ENCODE data around the gene STMP1. TPM values are rescaled to one million over a fixed set of nuclear protein-coding genes. Genes with fewer than 3 reads are reported as not detected.

STMP1 gene
- total and polyA plus RNA-seq, 2 of the 13 experiments (the other 11 are each of a cell fraction or from before 2014, with no cell fraction given) = 7.2 to 16.2 TPM

DNA sequence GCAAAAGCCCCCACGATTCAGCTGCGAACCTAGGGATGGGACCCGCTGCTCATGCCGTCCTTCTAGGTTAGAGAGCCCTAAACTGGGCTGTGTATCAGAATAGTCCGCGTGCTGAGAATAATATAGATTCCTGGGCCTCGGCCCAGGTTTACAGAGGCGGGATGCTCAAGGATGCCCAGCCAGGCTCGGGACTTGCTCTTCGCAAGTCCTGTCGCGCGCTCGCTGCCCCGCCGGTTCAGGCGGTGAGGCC lies 266 bp upstream of the STMP1 start:
- DNase-seq (ENCODE audit: low spot score) = no peak
- Histone ChIP-seq H3K27ac (ENCODE audit: extremely low read length, insufficient read depth, low read length) (peak overlapping the region; percentile 79), H4K20me1 (ENCODE audit: insufficient read depth, low read length) (no peaks in the 10 kb centered on the region), H3K9me3 (ENCODE audit: low read length) (no peaks in the 10 kb centered on the region), H3K4me2 (ENCODE audit: low read depth, low read length) (peak overlapping the region; percentile 92), H3K9ac (ENCODE audit: insufficient read depth, low read depth, low read length) (peak overlapping the region; percentile 85), H3K4me3 (replicated peaks in 1 of 3; ENCODE audit: insufficient read depth in 1 of 3, low read depth in 2 of 3, low read length in 3 of 3) (peak overlapping the region; percentile 81 to 96 (median 84); a peak in 5 of 6 replicates), H3K4me1 (ENCODE audit: insufficient read depth, low read length) (peaks cover 44% of the 10 kb centered on the region), H3K36me3 (replicated peaks in 1 of 2; ENCODE audit: control insufficient read depth in 1 of 2, insufficient read depth in 2 of 2, low read length in 2 of 2) (no peaks in the 10 kb centered on the region), H2AFZ (ENCODE audit: low read length) (peak overlapping the region; percentile 72), H3K79me2 (ENCODE audit: insufficient read depth, low read length) (peaks cover 32% of the 10 kb centered on the region), H3K27me3 (ENCODE audit: control insufficient read depth in 1 of 2, insufficient read depth in 2 of 2, low read length in 2 of 2) (no peaks in the 10 kb centered on the region; a peak in 1 of 5 replicates)
- ATAC-seq = no peak
- intact Hi-C loops (cut with micrococcal nuclease; ENCODE audit: unreplicated experiment) (loop anchor here (1.0 kb wide), 1 partner anchor 45 kb away; no protein-coding TSS in a partner anchor), in situ Hi-C loops (cut with HindIII; ENCODE audit: extremely low pct_ligation_motif_present, low pct_unique_long_range_greater_than_20kb) (no loop called here)
- no TSS peak for BruUV-seq (replicated peaks)
- CTCF ChIA-PET (ENCODE audit: low intra/inter-chr PET ratio, low total read pairs) = no interaction called here
- POLR2A ChIA-PET = interaction anchor here (0.7 to 1.1 kb wide), 2 partner anchors 9 to 338 kb away, joined by 3 to 5 read pairs; no protein-coding TSS in a partner anchor
- no peak for FAIRE-seq
- WGBS (ENCODE audit: low lambda C conversion rate) = 0% methylated on average over 10 of the region's 17 CpGs
- TF ChIP-seq HCFC1 (IDR thresholded peaks at IDR 0.05; ENCODE audit: low read depth, low read length) (no peak), ZBTB42 (CRISPR knock-in tag; IDR thresholded peaks at IDR 0.05) (0 out of 2 replicates have a peak, but pooled peaks have one; percentile 32), ZNF343 (CRISPR knock-in tag; IDR thresholded peaks at IDR 0.05) (no peak), ZSCAN12 (CRISPR knock-in tag; IDR thresholded peaks at IDR 0.05) (no peak), ZNF292 (CRISPR knock-in tag; IDR thresholded peaks at IDR 0.05; ENCODE audit: borderline replicate concordance, low read depth) (no peak), ZNF577 (CRISPR knock-in tag; IDR thresholded peaks at IDR 0.05; ENCODE audit: borderline replicate concordance, low read depth) (no peak), LCORL (IDR thresholded peaks at IDR 0.05) (no peak), LCORL (CRISPR knock-in tag; IDR thresholded peaks at IDR 0.05) (no peak), CCAR2 (optimal IDR thresholded peaks at IDR 0.05; ENCODE audit: low read depth, low read length) (no peak), NFKB2 (CRISPR knock-in tag; IDR thresholded peaks at IDR 0.05; ENCODE audit: borderline replicate concordance) (no peak), ZNF766 (CRISPR knock-in tag; IDR thresholded peaks at IDR 0.05; ENCODE audit: borderline replicate concordance) (no peak), ZC3H4 (CRISPR knock-in tag; IDR thresholded peaks at IDR 0.05; ENCODE audit: borderline replicate concordance) (no peak), ZNF205 (CRISPR knock-in tag; IDR thresholded peaks at IDR 0.05) (0 out of 2 replicates have a peak, but pooled peaks have one; percentile 45), ZNF232 (CRISPR knock-in tag; IDR thresholded peaks at IDR 0.05; ENCODE audit: borderline replicate concordance) (peak; percentile 79; the same call in 1 of the 2 replicates)
- TF ChIP-seq, protein P1, sequence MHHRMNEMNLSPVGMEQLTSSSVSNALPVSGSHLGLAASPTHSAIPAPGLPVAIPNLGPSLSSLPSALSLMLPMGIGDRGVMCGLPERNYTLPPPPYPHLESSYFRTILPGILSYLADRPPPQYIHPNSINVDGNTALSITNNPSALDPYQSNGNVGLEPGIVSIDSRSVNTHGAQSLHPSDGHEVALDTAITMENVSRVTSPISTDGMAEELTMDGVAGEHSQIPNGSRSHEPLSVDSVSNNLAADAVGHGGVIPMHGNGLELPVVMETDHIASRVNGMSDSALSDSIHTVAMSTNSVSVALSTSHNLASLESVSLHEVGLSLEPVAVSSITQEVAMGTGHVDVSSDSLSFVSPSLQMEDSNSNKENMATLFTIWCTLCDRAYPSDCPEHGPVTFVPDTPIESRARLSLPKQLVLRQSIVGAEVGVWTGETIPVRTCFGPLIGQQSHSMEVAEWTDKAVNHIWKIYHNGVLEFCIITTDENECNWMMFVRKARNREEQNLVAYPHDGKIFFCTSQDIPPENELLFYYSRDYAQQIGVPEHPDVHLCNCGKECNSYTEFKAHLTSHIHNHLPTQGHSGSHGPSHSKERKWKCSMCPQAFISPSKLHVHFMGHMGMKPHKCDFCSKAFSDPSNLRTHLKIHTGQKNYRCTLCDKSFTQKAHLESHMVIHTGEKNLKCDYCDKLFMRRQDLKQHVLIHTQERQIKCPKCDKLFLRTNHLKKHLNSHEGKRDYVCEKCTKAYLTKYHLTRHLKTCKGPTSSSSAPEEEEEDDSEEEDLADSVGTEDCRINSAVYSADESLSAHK (CRISPR knock-in tag; IDR thresholded peaks at IDR 0.05; ENCODE audit: borderline replicate concordance) = no peak
- TF ChIP-seq, protein P2, sequence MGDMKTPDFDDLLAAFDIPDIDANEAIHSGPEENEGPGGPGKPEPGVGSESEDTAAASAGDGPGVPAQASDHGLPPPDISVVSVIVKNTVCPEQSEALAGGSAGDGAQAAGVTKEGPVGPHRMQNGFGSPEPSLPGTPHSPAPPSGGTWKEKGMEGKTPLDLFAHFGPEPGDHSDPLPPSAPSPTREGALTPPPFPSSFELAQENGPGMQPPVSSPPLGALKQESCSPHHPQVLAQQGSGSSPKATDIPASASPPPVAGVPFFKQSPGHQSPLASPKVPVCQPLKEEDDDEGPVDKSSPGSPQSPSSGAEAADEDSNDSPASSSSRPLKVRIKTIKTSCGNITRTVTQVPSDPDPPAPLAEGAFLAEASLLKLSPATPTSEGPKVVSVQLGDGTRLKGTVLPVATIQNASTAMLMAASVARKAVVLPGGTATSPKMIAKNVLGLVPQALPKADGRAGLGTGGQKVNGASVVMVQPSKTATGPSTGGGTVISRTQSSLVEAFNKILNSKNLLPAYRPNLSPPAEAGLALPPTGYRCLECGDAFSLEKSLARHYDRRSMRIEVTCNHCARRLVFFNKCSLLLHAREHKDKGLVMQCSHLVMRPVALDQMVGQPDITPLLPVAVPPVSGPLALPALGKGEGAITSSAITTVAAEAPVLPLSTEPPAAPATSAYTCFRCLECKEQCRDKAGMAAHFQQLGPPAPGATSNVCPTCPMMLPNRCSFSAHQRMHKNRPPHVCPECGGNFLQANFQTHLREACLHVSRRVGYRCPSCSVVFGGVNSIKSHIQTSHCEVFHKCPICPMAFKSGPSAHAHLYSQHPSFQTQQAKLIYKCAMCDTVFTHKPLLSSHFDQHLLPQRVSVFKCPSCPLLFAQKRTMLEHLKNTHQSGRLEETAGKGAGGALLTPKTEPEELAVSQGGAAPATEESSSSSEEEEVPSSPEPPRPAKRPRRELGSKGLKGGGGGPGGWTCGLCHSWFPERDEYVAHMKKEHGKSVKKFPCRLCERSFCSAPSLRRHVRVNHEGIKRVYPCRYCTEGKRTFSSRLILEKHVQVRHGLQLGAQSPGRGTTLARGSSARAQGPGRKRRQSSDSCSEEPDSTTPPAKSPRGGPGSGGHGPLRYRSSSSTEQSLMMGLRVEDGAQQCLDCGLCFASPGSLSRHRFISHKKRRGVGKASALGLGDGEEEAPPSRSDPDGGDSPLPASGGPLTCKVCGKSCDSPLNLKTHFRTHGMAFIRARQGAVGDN (CRISPR knock-in tag; IDR thresholded peaks at IDR 0.05) = no peak
- TF ChIP-seq, protein P3, sequence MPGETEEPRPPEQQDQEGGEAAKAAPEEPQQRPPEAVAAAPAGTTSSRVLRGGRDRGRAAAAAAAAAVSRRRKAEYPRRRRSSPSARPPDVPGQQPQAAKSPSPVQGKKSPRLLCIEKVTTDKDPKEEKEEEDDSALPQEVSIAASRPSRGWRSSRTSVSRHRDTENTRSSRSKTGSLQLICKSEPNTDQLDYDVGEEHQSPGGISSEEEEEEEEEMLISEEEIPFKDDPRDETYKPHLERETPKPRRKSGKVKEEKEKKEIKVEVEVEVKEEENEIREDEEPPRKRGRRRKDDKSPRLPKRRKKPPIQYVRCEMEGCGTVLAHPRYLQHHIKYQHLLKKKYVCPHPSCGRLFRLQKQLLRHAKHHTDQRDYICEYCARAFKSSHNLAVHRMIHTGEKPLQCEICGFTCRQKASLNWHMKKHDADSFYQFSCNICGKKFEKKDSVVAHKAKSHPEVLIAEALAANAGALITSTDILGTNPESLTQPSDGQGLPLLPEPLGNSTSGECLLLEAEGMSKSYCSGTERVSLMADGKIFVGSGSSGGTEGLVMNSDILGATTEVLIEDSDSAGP (CRISPR knock-in tag; IDR thresholded peaks at IDR 0.05; ENCODE audit: borderline replicate concordance) = no peak

Measured in HepG2 (cell line).